ENCODE data around the gene CHST3.
"Not testable (repeated sequence)": the region's sequence is repeated elsewhere in the genome, so short reads cannot be mapped to it uniquely, and the experiment has no call there.

CHST3 gene

GRCh38 chr10:71964098-71964742 lies at the start of gene CHST3:
CHST3 (plus strand) TSS chr10:71964395; CDS start chr10:72005843, 41,448 bp downstream.
- peak; percentile 10 for DNase-seq

DNA sequence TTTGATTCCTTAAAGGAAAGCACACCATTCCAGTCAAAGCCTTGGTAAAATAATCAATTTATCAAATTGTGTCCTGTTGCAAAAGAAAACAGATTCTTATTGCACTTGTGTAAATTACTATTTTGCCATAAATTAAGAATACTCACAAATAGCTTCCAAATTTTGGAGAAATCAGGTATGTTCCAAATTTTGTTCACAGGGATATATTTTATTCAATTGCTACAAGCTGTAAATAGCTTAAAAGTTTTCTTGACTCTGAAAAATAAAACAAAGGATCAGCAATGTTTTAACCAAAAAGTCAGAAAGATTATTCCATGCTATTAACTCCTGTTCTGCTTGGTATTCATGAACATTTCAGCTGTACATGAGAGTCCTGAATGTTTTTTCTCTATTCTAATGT lies 47.4 kb upstream of the CHST3 start:
- no peak for DNase-seq

DNA sequence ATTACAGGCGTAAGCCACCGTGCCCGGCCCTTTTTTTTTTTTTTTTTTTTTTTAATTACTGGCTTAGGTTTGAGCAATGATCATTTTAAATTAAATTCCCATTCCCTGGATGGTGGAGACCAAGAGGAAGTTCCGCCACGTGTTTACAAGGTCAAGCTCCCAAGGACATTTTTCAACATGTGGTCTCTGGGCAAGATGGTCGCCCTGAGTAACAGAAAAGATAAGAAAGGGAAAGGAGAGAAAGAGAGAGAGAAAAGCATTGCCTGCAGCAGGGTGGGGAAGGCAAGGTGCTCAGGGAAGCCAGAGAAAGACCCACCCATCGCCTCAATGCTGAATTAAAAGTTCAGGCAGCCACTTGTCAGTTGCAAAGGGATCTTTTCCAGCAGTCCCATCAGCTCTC lies 45.2 kb upstream of the CHST3 start:
- no peak for DNase-seq

GRCh38 chr10:71919956-71920539 lies 44.1 kb upstream of the CHST3 start:
- DNase-seq, result not testable (repeated sequence)

GRCh38 chr10:71920540-71921323 lies 43.5 kb upstream of the CHST3 start:
- no peak for DNase-seq

GRCh38 chr10:71921324-71922027 lies 42.7 kb upstream of the CHST3 start:
- DNase-seq, result no peak

DNA sequence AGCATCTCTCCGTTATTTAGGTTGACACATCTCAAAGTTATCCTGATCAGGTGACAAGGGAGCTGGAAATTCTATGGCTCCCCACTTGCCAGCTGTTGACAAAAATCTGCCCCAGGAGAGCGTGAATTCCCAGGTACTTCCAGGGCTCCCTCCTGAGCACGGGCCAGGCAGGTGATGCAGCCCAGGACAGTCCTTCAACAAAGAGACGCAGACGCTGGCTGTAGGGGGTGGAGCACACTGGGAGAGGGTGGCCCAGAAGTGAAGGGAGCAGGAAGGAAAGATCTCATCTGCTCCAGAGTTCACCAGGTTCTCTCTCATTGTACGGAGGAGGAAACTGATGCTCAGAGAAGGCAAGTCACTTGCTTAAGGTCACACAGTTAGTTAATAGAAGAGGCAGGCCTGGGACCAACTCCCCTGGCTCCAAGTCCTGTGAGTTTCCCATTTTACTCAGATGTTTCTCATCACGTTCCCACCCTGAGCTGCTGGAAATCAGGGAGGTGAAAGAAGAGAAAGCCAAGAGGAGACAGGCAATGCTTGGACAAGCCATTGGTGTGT lies 41.0 kb upstream of the CHST3 start:
- no peak for DNase-seq

- DNase-seq, result no peak
Observed at GRCh38 chr10:71924771-71925170, 39.4 kb upstream of the CHST3 start.

DNA sequence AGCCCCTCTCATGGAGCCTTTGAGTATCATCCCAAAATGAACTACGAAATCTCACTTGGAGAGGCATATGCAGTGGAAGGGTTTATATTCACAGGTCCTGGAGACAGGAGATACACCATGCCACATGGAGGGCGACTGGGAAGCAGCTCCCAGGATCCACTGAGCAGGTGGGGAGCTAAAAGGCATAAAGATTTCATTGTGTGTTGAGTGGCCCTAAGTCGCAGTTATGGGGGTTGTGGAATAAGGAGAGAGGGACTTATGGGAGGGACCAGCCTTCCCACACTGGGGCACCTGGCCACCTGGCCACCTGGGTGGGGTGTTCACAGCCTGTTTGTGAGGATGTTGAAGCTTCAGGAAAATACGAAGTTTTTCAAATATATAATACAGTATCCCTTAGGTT lies 37.0 kb upstream of the CHST3 start:
- DNase-seq, result no peak

GRCh38 chr10:71927776-71928592 lies 36.2 kb upstream of the CHST3 start:
- DNase-seq, result no peak

DNA sequence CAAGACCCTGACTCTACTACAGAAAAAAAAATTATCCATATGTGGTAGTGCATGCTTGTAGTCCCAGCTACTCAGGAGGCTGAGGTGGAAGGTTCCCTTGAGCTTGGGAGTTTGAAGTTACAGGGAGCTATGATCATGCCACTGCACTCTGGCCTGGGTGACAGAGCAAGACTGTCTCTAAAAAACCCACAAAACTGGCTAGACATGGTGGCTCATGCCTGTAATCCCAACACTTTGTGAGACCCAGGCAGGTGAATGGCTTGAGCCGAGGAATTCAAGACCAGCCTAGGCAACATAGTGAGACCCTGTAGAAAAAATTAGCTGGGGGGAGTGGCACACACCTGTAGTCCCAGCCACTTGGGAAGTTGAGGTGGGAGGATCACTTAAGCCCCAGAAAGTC lies 32.9 kb upstream of the CHST3 start:
- DNase-seq, result no peak

- no peak for DNase-seq
Observed at GRCh38 chr10:71933651-71934050, 30.5 kb upstream of the CHST3 start.

GRCh38 chr10:71938211-71938610 lies 26.0 kb upstream of the CHST3 start:
- no peak for DNase-seq

GRCh38 chr10:71939304-71939703 lies 24.9 kb upstream of the CHST3 start:
- no peak for DNase-seq

- no peak for DNase-seq
Observed at GRCh38 chr10:71939861-71940474, 24.2 kb upstream of the CHST3 start.

- no peak for DNase-seq
Observed at GRCh38 chr10:71940752-71941151, 23.4 kb upstream of the CHST3 start.

DNA sequence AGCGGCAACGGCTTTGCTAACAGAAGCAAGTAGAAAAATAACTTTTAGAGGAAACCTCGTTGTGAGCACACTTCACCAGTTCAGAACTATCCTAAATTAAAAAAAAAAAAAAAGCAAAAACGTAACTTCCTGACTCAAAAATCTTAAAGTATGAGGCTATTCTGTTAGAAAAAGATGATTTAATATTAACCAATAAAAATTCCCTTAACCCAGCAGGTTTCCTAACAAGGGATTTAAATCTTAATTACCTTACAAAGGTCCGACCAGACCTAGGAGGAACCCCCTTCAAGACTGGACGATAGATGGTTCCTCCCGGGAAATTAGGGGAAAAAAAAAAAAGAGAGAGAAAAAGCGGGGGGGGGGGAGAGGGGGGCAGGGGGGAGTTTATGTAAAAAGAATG lies 22.9 kb upstream of the CHST3 start:
- DNase-seq, result no peak

GRCh38 chr10:71945819-71946474 lies 18.2 kb upstream of the CHST3 start:
- no peak for DNase-seq

GRCh38 chr10:71946700-71947099 lies 17.5 kb upstream of the CHST3 start:
- no peak for DNase-seq

DNA sequence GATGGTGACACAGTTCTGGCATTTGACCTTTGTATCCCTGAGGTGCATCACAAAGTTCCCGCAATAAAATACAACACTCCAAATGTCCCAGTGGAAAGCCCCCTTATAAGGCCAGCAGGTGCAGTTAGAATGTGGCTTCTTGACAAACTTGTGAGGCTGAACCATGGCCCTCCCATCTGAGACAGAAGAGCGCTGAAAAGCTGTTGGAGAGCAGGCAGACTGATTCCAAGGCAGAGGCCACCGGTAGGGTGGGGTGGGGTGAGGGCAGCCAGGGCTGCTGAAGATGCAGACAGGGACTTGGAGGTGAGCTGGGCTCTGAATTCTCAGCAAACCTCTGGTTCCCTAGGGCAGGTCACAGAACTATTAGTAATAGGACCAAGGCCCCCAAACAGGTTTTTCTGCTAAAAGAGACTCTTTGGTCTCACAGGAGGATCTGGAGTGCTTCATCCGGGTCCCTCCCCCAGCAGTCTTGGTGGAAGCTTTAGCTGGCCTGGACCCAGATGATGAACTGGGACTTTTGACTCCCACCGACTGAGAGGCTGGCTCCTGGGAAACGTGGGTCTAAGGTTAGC lies 15.6 kb upstream of the CHST3 start:
- no peak for DNase-seq

DNA sequence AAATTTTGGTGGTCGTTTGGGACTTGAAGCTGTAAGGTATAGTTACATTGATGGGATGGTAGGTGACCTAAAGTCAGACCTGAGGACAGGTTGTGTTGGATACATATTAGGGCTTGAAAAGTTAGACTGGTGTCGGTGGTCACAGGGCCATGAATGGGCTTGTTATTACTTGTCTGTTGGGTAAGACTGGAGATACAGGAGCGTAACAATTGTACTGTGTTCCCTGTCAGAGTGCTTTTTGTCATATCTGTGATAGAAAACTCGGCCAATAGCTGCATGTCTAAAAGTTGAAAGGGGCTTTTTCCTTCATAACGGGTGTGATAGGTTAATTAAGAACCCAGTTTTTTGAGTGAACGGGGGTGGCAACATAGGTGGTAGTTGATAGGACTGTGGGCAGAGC lies 13.5 kb upstream of the CHST3 start:
- DNase-seq, result no peak
